ES-I3 (cell line): ENCODE results near the gene SNRPN.
"Not testable (repeated sequence)": the region's sequence is repeated elsewhere in the genome, so short reads cannot be mapped to it uniquely, and the experiment has no call there.

Source experiments
- H3K36me3 ChIP-seq: 2 replicates; pipeline ENCODE4 v1.6.1; 2013; ENCODE audit warnings: mild to moderate bottlenecking, low read length, control low read depth, moderate library complexity; ENCODE audit not compliant: insufficient read depth
- H3K4me1 ChIP-seq: 2 replicates; pipeline ENCODE4 v1.6.1; 2013; ENCODE audit warnings: mild to moderate bottlenecking, control low read depth, low read length; ENCODE audit not compliant: insufficient read depth
- H3K9ac ChIP-seq: 2 replicates; pipeline ENCODE4 v1.6.1; 2013; ENCODE audit warnings: low read depth, mild to moderate bottlenecking, low read length, moderate library complexity
- H3K9me3 ChIP-seq: 2 replicates; pipeline ENCODE4 v1.6.1; 2013; ENCODE audit warnings: mild to moderate bottlenecking, low read length, moderate library complexity; ENCODE audit not compliant: control insufficient read depth, insufficient read depth

SNRPN gene

GRCh38 chr15:24948495-24948894, 6.3 kb upstream of the SNRPN start:
- Histone ChIP-seq H3K36me3 (no peaks in the 10 kb centered on the region), H3K9ac (no peak overlapping the region), H3K9me3 (no peaks in the 10 kb centered on the region), H3K4me1 (peaks cover 11% of the 10 kb centered on the region; the same call in 1 of the 2 replicates)

- Histone ChIP-seq H3K36me3 (peaks cover 3% of the 10 kb centered on the region; the same call in 1 of the 2 replicates), H3K9ac (peak overlapping the region; percentile 85), H3K9me3 (no peaks in the 10 kb centered on the region), H3K4me1 (peaks cover 17% of the 10 kb centered on the region; the same call in 1 of the 2 replicates)
Observed at GRCh38 chr15:24955531-24955921, 739 bp downstream of the SNRPN start.

- Histone ChIP-seq H3K36me3 (peaks cover 3% of the 10 kb centered on the region; the same call in 1 of the 2 replicates), H3K9me3 (no peaks in the 10 kb centered on the region), H3K9ac (peak overlapping the region; percentile 85), H3K4me1 (peaks cover 17% of the 10 kb centered on the region; the same call in 1 of the 2 replicates)
Observed at GRCh38 chr15:24956111-24956838, 1.5 kb downstream of the SNRPN start.

- no peaks in the 10 kb centered on the region for H3K9me3 ChIP-seq
- H3K36me3 ChIP-seq: peaks cover 3% of the 10 kb centered on the region; the same call in 1 of the 2 replicates
- peak overlapping the region; percentile 85 for H3K9ac ChIP-seq
- H3K4me1 ChIP-seq: peaks cover 12% of the 10 kb centered on the region; the same call in 1 of the 2 replicates
Observed at GRCh38 chr15:24957691-24958090, 2.9 kb downstream of the SNRPN start.

GRCh38 chr15:24961967-24962366, 7.2 kb downstream of the SNRPN start:
- H3K36me3 ChIP-seq: peaks cover 15% of the 10 kb centered on the region
- no peaks in the 10 kb centered on the region for H3K9me3 ChIP-seq
- no peak overlapping the region for H3K9ac ChIP-seq
- 0 out of 2 replicates have a peak, but pooled peaks cover 7% of the 10 kb centered on the region for H3K4me1 ChIP-seq

- H3K9me3 ChIP-seq: no peaks in the 10 kb centered on the region
- peaks cover 18% of the 10 kb centered on the region for H3K36me3 ChIP-seq
- 0 out of 2 replicates have a peak, but pooled peaks cover 7% of the 10 kb centered on the region for H3K4me1 ChIP-seq
- no peak overlapping the region for H3K9ac ChIP-seq
Observed at GRCh38 chr15:24962880-24963279, 8.1 kb downstream of the SNRPN start.

GRCh38 chr15:24966364-24967103, 11.7 kb downstream of the SNRPN start:
- H3K36me3 ChIP-seq: peaks cover 20% of the 10 kb centered on the region

GRCh38 chr15:24971052-24971451, 16.3 kb downstream of the SNRPN start:
- Histone ChIP-seq H3K9ac (no peak overlapping the region), H3K9me3 (no peaks in the 10 kb centered on the region), H3K4me1 (no peaks in the 10 kb centered on the region), H3K36me3 (peaks cover 26% of the 10 kb centered on the region)

More at GRCh38 chr15:24966364-24967103, 11.7 kb downstream of the SNRPN start:
- H3K9ac ChIP-seq: no peak overlapping the region
- no peaks in the 10 kb centered on the region for H3K9me3 ChIP-seq
- no peaks in the 10 kb centered on the region for H3K4me1 ChIP-seq

- no peaks in the 10 kb centered on the region for H3K9me3 ChIP-seq
- no peaks in the 10 kb centered on the region for H3K4me1 ChIP-seq
- H3K9ac ChIP-seq: no peak overlapping the region
- H3K36me3 ChIP-seq: peaks cover 27% of the 10 kb centered on the region
Observed at GRCh38 chr15:24971772-24972171, 17.0 kb downstream of the SNRPN start.

- H3K9ac ChIP-seq, H3K4me1 ChIP-seq, H3K9me3 ChIP-seq: not testable (repeated sequence)
- H3K36me3 ChIP-seq: peaks cover 25% of the 10 kb centered on the region
Observed at GRCh38 chr15:24972707-24973106, 17.9 kb downstream of the SNRPN start.

- Histone ChIP-seq H3K9me3 (no peaks in the 10 kb centered on the region), H3K4me1 (no peaks in the 10 kb centered on the region), H3K9ac (no peak overlapping the region), H3K36me3 (peaks cover 40% of the 10 kb centered on the region)
Observed at GRCh38 chr15:24976932-24977331, 22.1 kb downstream of the SNRPN start.

GRCh38 chr15:24977686-24978085, 22.9 kb downstream of the SNRPN start:
- H3K4me1 ChIP-seq: no peaks in the 10 kb centered on the region
- H3K9me3 ChIP-seq: no peaks in the 10 kb centered on the region
- H3K9ac ChIP-seq: no peak overlapping the region
- H3K36me3 ChIP-seq: peaks cover 46% of the 10 kb centered on the region

GRCh38 chr15:24985224-24985623, 30.4 kb downstream of the SNRPN start:
- Histone ChIP-seq H3K36me3 (peaks cover 20% of the 10 kb centered on the region), H3K9ac (no peak overlapping the region), H3K9me3 (no peaks in the 10 kb centered on the region), H3K4me1 (no peaks in the 10 kb centered on the region)

- H3K36me3 ChIP-seq: peaks cover 24% of the 10 kb centered on the region
Observed at GRCh38 chr15:24986653-24987052, 31.9 kb downstream of the SNRPN start.

GRCh38 chr15:25019434-25019833, 64.6 kb downstream of the SNRPN start:
- Histone ChIP-seq H3K4me1 (no peaks in the 10 kb centered on the region), H3K9me3 (no peaks in the 10 kb centered on the region), H3K9ac (no peak overlapping the region), H3K36me3 (peaks cover 16% of the 10 kb centered on the region)

More at GRCh38 chr15:24986653-24987052, 31.9 kb downstream of the SNRPN start:
- H3K9ac ChIP-seq: no peak overlapping the region
- H3K9me3 ChIP-seq: no peaks in the 10 kb centered on the region
- no peaks in the 10 kb centered on the region for H3K4me1 ChIP-seq
